ENCODE measurements around the gene STBD1.
"Not testable (repeated sequence)": the region's sequence is repeated elsewhere in the genome, so short reads cannot be mapped to it uniquely, and the experiment has no call there.

The STBD1 gene

DNA sequence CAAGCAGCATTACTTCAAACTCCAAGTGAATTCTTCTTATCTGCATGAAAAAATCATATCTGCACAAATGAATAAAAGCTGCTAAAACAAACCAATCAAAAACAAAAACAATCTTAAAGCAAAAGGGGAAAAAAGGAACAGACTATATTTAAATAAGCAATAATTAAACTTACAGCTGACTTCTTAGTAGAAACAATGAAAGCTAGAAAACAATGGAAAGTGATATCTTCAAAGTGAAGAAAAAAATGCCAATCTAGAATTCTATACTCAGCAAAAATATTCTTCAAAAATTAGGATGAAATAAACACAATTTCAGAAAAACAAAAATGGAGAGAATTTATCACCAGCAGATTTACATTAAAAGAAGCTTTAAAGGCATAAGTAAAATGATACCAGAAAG, 20.0 kb downstream of the STBD1 start:
- no peak for DNase-seq

DNA sequence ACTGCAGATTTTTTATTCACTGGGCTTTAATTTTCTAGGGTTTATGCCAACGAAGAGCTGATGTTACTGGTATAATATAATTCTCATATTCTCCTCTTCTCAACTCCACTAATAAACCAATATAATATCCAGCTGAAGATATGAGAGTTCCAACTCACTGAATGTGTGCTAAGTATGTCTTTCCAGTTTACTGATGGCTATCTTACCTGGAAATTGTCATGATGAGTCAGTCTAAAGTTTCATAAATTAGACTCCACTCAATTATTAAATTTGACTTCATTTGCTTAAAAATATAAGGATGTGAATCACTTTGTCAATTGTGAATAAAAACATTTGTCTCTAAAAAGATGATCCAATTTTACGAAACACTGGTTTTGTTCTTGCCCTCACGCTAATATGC, 28.4 kb downstream of the STBD1 start:
- DNase-seq, result no peak

DNA sequence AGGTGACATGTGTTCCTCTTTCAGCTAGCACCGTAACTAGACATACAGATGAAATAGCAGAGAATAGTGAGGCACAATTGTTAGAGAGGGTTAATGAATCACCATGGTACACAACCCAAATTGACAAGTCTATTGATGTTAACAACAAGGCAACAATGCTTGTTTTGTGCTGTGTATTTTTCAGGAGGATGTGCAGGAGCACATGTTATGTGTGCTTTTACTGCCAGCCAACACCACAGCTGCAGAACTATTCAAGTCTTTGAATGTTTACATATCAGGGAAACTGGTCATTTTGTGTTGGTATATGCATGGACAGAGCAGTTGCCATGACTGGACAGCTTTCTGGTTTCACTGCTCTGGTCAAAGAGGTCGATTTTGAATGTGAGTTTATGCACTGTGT, 32.8 kb downstream of the STBD1 start:
- DNase-seq, result no peak

DNA sequence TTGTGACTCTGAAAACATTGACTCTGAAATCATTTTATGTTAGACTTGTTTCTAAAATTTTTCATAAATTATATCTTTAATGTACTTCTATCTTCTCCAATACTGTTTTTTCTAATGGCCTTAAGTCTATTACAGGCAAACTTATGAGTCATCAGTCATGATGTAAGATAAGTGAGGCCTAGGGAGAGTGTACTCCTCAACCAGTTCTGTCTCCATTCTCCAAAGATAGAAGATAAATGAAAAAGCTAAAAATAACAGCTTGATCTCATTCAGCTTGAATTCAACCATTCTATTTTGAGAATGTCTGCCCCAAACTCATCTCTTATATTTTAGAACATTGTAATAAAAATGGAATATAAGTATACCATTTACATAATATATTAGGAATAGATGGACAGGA, 34.5 kb downstream of the STBD1 start:
- peak; percentile 48 for DNase-seq

DNA sequence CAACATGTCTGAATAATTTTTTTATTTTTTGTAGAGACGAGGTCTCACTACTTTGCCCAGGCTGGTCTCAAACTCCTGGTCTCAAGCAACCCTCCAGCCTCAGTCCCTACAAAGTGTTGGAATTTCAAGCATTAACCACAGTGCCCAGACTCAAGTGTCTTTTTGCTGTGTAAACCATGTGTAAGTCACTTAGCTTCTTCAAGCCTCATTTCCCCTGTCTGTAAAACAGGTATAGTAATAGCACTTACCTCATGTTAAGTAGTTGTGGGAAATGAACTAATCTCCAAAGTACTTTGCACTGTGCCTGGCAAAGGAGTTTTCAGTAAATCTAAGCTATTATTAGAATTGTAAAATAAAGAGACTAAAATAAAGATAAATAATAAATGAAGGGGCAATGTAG, 35.7 kb downstream of the STBD1 start:
- DNase-seq, result no peak

DNA sequence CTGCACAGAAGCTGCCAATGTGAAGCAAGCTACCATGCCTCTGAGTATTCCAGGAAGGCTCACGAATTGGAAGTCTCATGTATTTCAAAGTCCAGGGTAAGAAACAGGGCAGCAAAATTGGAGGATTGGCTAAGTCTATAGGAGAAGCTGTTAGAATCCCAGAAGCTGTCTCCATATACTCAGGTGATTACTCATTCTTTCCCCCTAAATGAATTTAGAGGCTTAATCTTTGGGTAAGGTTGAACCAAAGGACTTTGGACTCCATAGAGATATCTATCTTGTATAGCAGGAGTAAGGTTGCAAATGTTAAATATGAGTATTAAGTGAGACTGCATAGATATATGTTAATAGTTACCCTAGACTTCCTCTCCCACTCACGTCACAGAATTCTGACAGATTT, 36.3 kb downstream of the STBD1 start:
- no peak for DNase-seq

DNA sequence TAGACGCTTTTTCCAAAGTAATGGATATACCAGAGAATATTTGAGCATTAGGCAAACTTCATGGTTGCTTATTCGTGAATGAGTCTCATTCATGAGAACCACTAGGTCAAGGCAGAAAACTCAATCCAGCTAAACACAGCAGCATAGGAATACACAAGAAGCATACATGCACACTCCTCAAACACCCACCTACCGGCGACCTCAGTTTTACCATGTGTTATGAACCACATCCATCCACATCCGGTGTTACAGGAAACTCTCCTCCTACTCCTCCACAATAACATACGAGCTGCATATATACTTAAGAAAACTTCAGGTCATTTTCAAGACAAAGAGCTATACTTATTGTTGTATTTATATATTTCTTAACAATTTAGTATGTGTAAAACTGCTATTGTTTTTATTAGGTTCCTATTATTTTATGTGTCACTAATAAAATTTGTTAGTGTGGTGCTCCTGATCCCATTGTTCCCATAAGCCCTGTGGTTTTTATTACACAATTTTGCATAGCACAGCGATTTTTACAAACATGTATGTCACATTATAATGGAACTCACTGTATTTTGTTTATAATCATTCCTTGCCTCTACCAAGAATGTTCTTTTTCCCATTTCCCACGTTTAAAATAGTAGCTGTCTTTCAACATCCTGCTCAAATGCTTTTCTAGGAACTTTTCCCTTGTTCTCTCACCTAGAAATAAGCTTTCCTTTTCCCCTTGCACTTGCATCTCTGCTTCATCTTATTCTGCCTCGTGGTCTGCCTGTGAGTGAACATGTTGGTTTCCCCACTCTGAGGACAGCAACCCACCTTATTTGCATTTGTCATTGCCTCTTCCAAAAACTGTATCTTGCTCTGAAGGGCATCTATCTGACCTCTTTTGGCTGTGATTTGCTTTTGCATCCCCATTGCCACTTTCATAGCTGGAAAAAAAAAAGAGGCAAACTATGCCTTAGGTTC, 48.3 kb downstream of the STBD1 start:
- no peak for DNase-seq

DNA sequence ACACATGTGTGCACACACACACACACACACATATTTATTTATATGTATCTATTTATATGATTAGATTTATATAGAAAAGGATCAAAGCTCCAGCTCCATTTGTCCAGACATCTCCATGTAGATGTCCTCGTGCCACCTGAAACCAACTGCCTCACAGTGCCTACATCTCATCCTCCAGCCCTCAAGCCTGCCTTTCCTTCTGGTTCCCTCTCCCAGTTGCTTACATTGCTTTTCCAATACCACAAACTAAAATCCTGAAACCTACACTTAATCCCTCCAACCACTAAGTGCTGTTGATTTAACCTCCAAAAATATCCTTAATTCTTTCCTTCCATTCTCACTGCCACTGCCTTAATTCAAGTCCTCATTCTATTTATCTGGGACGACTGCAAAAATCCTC, 51.4 kb downstream of the STBD1 start:
- DNase-seq, result no peak

DNA sequence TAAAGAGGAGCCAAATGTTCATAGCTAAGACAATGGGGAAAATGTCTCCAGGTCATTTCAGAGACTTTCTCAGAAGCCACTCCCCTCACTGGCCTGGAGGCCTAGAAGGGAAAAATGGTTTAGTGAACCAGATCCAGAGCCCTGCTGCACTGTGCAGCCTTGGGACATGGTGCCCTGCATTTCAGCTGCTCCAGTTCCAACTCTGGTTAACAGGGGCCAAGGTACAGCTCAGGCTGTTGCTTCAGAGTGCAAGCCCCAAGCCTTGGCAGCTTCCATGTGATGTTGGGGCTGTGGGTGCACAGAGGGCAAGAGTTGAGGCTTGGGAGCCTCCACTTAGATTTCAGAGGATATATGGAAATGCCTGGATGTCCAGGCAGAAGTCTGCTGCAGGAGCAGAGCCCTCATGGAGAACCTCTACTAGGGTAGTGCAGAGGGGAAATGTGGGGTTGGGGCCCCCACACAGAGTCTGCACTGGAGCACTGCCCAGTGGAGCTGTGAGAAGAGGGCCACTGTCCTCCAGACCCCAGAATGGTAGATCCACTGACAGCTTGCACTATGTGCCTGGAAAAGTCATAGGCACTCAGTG, 53.4 kb downstream of the STBD1 start:
- DNase-seq, result not testable (repeated sequence)
